ENCODE data around the gene ACSL6. TPM values are rescaled to one million over a fixed set of nuclear protein-coding genes. Genes with fewer than 3 reads are reported as not detected.

Gene ACSL6
- total RNA-seq, 4 donors from 2014 or later = 0.04 to 3.2 (median 1.1) TPM

GRCh38 chr5:132049559-132049958, 38.1 kb upstream of the ACSL6 start:
- DNase-seq = no peak

GRCh38 chr5:132049093-132049492, 37.6 kb upstream of the ACSL6 start:
- Histone ChIP-seq H3K9me3 (no peaks in the 10 kb centered on the region), H3K36me3 (no peaks in the 10 kb centered on the region), H3K4me1 (no peaks in the 10 kb centered on the region), H3K4me3 (no peak overlapping the region), H3K27me3 (peaks cover 0 to 4% (median 0%) of the 10 kb centered on the region in 4 donors), H3K27ac (no peak overlapping the region)
- DNase-seq = no peak
- TF ChIP-seq CTCF (IDR thresholded peaks at IDR 0.05) (no peak), POLR2A (IDR thresholded peaks at IDR 0.05) (no peak)
- intact Hi-C loops (cut with DNase I) = no loop called here
- WGBS, 2 donors = 54 to 76% methylated on average over 4 of the region's 4 CpGs

More at GRCh38 chr5:132049559-132049958, 38.1 kb upstream of the ACSL6 start:
- no peak for TF ChIP-seq POLR2A (IDR thresholded peaks at IDR 0.05)
- TF ChIP-seq CTCF (IDR thresholded peaks at IDR 0.05) = no peak
- H3K9me3 ChIP-seq = no peaks in the 10 kb centered on the region
- intact Hi-C loops (cut with DNase I) = no loop called here
- H3K4me3 ChIP-seq = no peak overlapping the region
- no peak overlapping the region for H3K27ac ChIP-seq
- no peaks in the 10 kb centered on the region for H3K4me1 ChIP-seq
- peaks cover 0 to 4% (median 0%) of the 10 kb centered on the region in 4 donors for H3K27me3 ChIP-seq
- 82 to 92% methylated on average over 8 to 12 of the region's 12 CpGs for WGBS, 2 donors
- no peaks in the 10 kb centered on the region for H3K36me3 ChIP-seq

GRCh38 chr5:132046880-132047299, 35.4 kb upstream of the ACSL6 start:
- TF ChIP-seq CTCF (IDR thresholded peaks at IDR 0.05) (no peak), POLR2A (IDR thresholded peaks at IDR 0.05) (no peak)
- no peaks in the 10 kb centered on the region for H3K36me3 ChIP-seq
- no peak overlapping the region for H3K4me3 ChIP-seq
- no peak overlapping the region for H3K27ac ChIP-seq
- no peaks in the 10 kb centered on the region for H3K4me1 ChIP-seq
- intact Hi-C loops (cut with DNase I) = no loop called here
- H3K27me3 ChIP-seq = peaks cover 0 to 21% (median 0%) of the 10 kb centered on the region in 4 donors
- no peak for DNase-seq
- WGBS, 2 donors = 69 to 70% methylated on average over 6 of the region's 7 CpGs
- no peaks in the 10 kb centered on the region for H3K9me3 ChIP-seq

GRCh38 chr5:132044207-132044606, 32.7 kb upstream of the ACSL6 start:
- no peak for DNase-seq
- WGBS, 2 donors = 73 to 79% methylated on average over 7 to 8 of the region's 10 CpGs

GRCh38 chr5:132037353-132037752, 25.9 kb upstream of the ACSL6 start:
- DNase-seq = no peak
- Histone ChIP-seq H3K4me3 (no peak overlapping the region), H3K27ac (no peak overlapping the region), H3K9me3 (no peaks in the 10 kb centered on the region), H3K27me3 (peaks cover 0 to 6% (median 0%) of the 10 kb centered on the region in 4 donors), H3K36me3 (no peaks in the 10 kb centered on the region), H3K4me1 (no peaks in the 10 kb centered on the region)
- 32 to 45% methylated on average over 2 of the region's 2 CpGs for WGBS, 2 donors
- TF ChIP-seq CTCF (IDR thresholded peaks at IDR 0.05) (no peak), POLR2A (IDR thresholded peaks at IDR 0.05) (no peak)
- intact Hi-C loops (cut with DNase I) = no loop called here

More at GRCh38 chr5:132044207-132044606, 32.7 kb upstream of the ACSL6 start:
- intact Hi-C loops (cut with DNase I) = no loop called here
- H3K4me1 ChIP-seq = no peaks in the 10 kb centered on the region
- H3K27me3 ChIP-seq = peaks cover 0 to 21% (median 0%) of the 10 kb centered on the region in 4 donors
- no peaks in the 10 kb centered on the region for H3K36me3 ChIP-seq
- H3K27ac ChIP-seq = no peak overlapping the region
- TF ChIP-seq CTCF (IDR thresholded peaks at IDR 0.05) = no peak
- no peak for TF ChIP-seq POLR2A (IDR thresholded peaks at IDR 0.05)
- H3K9me3 ChIP-seq = no peaks in the 10 kb centered on the region
- H3K4me3 ChIP-seq = no peak overlapping the region

All from esophagus squamous epithelium (tissue), 5 donors.